Stimulated activated naive CD8-positive, alpha-beta T cell treated with anti-CD3 and anti-CD28 coated beads, Interleukin-15, amount 100 ng/mL, for 72 hours (primary cell): ENCODE measurements around the gene LYZ.
A peak's percentile ranks its signal among the peaks of the same experiment; 100 is the strongest.

Experiments used
- ATAC-seq: fragments of 150-1000 bp; cut with Tn5 transposase; 2 replicates; pipeline ENCODE4 v1.10.0; 2021; ENCODE audit warnings: mild to moderate bottlenecking, moderate library complexity
- DNase-seq, 2 donors: peaks; one replicate each; pipeline ENCODE4 v3.0.0; 2021 to 2022
- H3K27ac Mint-ChIP-seq, 2 donors: one replicate each; pipeline ENCODE4 v1.8.0; 2022; ENCODE audit warnings: mild to moderate bottlenecking in 2 of 2, mixed read lengths in 2 of 2, moderate library complexity in 2 of 2
- H3K27me3 Mint-ChIP-seq: one replicate; pipeline ENCODE4 v1.8.0; 2022; ENCODE audit warnings: mixed read lengths
- H3K4me1 Mint-ChIP-seq: one replicate; pipeline ENCODE4 v1.8.0; 2022; ENCODE audit warnings: mild to moderate bottlenecking, mixed read lengths
- H3K4me3 Mint-ChIP-seq, 2 donors: one replicate each; pipeline ENCODE4 v1.8.0; 2022; ENCODE audit warnings: mild to moderate bottlenecking in 2 of 2, mixed read lengths in 2 of 2, moderate library complexity in 1 of 2
- H3K9me3 Mint-ChIP-seq, 2 donors: one replicate each; pipeline ENCODE4 v1.8.0; 2022; ENCODE audit warnings: mixed read lengths in 2 of 2

The LYZ gene

DNA sequence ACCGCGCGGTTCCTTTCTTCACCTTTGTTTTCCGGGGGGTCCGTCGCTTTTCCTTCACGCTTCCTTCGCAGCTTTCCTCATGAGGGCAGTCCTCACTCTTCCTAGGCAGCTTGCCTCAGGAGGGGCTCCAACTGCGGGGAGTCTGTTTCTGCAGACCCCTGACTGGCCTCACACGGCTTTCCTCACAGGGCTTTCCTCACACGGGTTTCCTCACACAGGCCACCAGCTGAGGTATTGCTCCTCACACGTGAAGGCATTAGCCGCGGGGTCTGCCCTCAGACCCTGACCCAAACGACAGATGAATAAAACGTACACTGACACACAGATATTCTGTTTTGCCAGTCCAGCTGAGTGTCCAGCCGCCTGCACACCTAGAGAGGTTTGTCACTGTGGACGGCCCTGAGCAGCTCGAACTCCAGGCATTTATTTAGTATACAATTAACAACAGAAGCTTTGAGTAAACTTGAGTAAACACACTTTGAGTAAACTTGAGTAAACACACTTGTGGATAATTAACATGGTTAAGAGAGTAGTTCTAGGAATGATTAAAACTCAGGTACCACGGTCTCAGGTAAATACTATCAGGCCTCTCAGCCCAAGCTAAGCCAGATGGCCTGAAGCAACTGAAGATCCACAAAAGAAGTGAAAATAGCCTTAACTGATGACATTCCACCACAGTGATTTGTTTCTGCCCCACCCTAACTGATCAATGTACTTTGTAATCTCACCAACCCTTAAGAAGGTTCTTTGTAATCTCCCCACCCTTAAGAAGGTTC, 16.1 kb upstream of the LYZ start:
- Mint-ChIP-seq H3K9me3 (no peaks in the 10 kb centered on the region), H3K4me3 (peak overlapping the region; percentile 21 to 81), H3K4me1 (peaks cover 48% of the 10 kb centered on the region), H3K27ac (peak overlapping the region; percentile 72 to 78), H3K27me3 (no peaks in the 10 kb centered on the region)
- DNase-seq: no peak
- no peak for ATAC-seq

DNA sequence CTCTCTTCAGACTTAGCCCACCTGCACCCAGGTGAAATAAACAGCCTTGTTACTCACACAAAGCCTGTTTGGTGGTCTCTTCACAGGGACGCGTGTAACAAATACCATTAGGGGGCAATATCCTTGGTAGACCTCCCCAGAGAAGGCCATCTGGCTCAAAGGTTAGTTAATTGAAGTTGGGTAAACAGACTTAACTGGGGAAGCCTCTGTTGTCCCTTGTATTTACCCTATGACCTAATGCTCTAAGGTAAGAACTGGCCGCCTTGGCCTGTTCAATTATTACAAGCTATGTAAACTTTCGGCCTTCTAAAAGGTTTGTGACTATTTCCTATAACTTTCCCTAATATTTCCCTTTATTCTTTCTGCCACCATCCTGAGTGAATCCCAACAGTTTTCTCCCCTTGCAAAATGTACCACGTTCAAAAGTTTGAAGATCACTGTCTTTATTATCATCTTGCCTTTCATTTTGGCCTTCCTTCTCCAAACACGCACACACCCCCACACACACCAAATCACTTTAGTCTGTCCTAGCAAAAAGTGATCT, 15.3 kb upstream of the LYZ start:
- ATAC-seq (no peak), DNase-seq (no peak)
- H3K4me3 Mint-ChIP-seq: no peak overlapping the region
- H3K27ac Mint-ChIP-seq: peak overlapping the region in 1 of 2 donors; percentile 60
- peaks cover 48% of the 10 kb centered on the region for H3K4me1 Mint-ChIP-seq
- no peaks in the 10 kb centered on the region for H3K27me3 Mint-ChIP-seq
- H3K9me3 Mint-ChIP-seq: no peaks in the 10 kb centered on the region

DNA sequence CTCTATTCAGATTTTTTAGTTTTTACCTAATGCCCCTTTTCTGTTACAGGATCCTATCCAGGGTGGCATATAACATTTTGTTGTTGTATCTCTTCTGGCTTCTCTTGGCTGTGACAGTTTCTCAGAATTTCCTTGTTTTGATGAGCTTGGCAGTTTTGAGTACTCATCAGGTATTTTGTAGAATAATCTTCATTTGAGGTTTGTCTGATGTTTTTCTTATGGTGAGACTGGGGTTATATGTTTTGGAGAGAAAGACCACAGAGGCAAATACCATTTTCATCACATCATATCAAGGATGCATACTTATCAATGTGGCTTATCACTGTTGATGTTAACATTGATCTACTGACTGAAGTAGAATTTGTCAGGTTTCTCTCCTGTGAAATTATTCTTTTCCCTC, 14.0 kb upstream of the LYZ start:
- DNase-seq: no peak
- Mint-ChIP-seq H3K27me3 (no peaks in the 10 kb centered on the region), H3K4me3 (peak overlapping the region in 1 of 2 donors; percentile 20), H3K27ac (peak overlapping the region in 1 of 2 donors; percentile 74), H3K9me3 (no peaks in the 10 kb centered on the region), H3K4me1 (peaks cover 42% of the 10 kb centered on the region)
- no peak for ATAC-seq

DNA sequence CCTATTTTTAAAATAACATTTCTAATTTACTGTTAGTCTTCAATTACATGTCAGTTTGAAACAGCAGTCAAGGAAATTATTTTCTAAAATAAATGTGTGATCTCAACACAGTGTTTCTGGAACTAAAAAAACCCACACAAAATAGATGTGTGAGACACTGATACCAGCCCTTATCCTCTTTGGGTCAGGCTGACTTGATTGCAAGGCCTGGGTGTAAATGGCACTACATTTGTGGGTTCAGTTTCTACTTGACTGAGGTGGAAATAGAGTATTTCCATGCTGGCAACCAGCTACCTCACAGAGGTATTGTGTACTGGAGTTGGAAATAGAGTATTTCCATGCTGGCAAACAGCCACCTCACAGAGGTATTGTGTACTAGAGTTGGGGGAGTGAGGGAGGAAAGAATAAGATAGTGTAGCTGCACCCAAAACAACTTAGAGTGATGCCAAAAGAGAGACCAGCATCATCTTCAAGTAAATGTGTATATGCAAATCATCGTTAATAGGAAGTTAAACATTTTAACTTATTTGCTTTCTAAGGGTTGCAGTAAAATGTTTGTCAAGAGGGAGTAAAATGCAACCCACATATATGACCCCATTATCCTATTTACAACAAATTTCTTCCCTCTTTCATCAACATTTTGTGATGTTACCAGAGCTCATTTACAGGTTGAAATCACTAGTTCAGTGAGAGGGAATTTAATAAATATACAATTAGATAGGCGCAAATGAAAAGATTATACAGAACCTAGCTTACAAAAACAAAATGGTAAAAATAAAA, 10.7 kb upstream of the LYZ start:
- no peaks in the 10 kb centered on the region for H3K27me3 Mint-ChIP-seq
- no peak overlapping the region for H3K4me3 Mint-ChIP-seq
- H3K27ac Mint-ChIP-seq: no peak overlapping the region
- no peak for ATAC-seq
- H3K9me3 Mint-ChIP-seq: no peaks in the 10 kb centered on the region
- DNase-seq: no peak
- H3K4me1 Mint-ChIP-seq: peaks cover 22% of the 10 kb centered on the region

DNA sequence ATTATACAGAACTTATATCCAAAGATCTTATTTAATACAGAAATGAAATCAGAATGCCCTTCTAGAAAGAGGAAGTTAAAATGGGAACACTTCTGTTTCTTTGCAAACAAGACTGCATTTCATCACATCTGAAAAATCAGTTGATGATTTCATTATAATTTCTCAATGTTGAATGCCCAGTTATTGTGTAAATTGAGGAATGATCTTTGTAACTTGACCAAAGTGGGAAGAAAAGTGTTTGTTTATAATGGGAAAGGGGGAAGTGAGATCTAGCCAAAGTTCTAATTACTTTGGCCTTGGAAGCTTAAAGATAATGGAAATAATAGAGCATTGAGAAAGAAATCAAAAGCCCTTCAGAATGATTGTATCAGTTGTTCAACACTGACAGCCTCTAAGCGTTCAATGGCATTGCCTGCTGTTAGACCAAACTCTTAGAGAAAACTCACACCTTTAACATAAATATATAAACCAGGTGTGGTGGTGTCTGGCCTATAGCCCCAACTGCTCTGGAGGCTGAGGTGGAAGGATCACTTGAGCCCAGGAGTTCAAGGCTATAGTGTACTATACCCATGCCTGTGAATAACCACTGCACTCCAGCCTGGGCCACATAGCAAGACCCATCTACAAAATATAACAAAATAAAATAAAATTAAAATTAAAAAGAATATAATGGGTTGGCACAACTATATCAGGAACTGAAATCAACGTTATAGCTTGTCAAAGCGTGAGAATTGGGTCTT, 9.9 kb upstream of the LYZ start:
- H3K4me1 Mint-ChIP-seq: peaks cover 14% of the 10 kb centered on the region
- H3K9me3 Mint-ChIP-seq: no peaks in the 10 kb centered on the region
- DNase-seq (no peak), ATAC-seq (no peak)
- no peaks in the 10 kb centered on the region for H3K27me3 Mint-ChIP-seq
- no peak overlapping the region for H3K27ac Mint-ChIP-seq
- H3K4me3 Mint-ChIP-seq: no peak overlapping the region

DNA sequence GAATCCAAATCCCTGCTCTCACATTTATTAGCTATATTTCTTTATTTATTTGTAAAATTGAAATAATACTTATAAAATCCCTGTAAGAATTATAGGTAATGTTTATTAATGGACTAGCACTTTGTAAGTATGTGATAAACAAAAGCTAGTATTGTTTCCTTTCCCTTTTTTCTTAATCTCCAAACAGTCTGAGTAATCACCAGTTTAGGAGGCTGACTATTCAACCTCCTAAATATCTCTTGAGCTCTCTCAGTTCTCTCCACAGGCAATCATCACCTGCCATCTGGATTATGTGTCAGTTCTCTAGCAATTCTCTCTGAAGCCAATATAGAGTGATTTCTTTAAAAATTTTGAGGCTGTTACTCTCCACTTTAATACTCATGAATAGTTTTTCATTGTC, 9.2 kb upstream of the LYZ start:
- H3K9me3 Mint-ChIP-seq: no peaks in the 10 kb centered on the region
- H3K27ac Mint-ChIP-seq: no peak overlapping the region
- H3K4me3 Mint-ChIP-seq: no peak overlapping the region
- ATAC-seq: no peak
- no peak for DNase-seq
- peaks cover 10% of the 10 kb centered on the region for H3K4me1 Mint-ChIP-seq
- peaks cover 1% of the 10 kb centered on the region for H3K27me3 Mint-ChIP-seq

DNA sequence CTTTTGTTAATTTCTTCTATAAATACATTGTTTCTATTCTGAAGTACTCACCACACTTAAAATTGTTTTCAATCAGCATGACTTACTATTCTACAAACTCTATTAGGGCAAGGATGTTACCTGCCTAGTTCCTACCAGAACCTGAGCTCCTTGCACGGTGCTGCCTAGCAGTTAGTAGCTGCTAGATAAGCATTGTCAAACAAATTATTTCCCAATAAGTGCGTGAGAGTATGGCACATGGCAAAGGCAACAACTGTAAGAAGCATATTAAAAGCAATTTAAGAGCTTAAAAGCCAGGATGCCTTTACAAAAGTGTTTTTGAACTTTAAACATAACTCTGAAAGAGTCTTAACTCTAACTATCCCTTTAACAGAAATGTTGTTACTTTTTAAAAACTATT, 8.2 kb upstream of the LYZ start:
- no peak for DNase-seq
- Mint-ChIP-seq H3K27me3 (peaks cover 6% of the 10 kb centered on the region), H3K27ac (no peak overlapping the region), H3K4me3 (no peak overlapping the region), H3K9me3 (no peaks in the 10 kb centered on the region), H3K4me1 (no peaks in the 10 kb centered on the region)
- ATAC-seq: no peak

DNA sequence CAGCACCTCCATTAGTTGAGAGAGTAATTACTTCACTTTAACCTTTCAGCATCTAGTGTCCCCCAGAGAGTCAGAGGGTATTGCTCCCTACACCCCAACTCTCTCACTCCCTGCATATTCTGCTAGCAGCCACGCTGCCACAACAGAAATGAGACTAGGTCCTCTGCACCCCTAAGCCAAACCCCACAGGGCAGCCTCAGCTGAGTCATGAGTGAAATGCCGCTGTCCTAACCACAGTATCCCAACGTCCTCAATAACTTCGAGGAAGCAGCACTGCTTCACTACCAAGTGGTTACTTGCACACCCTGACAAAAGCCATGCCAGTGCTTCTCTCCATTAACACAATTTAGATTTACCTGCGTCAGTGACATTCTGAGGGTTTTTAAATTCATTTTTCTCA, 6.9 kb upstream of the LYZ start:
- Mint-ChIP-seq H3K4me3 (no peak overlapping the region), H3K27me3 (peaks cover 6% of the 10 kb centered on the region), H3K27ac (no peak overlapping the region), H3K9me3 (no peaks in the 10 kb centered on the region), H3K4me1 (no peaks in the 10 kb centered on the region)
- no peak for DNase-seq
- ATAC-seq: no peak

DNA sequence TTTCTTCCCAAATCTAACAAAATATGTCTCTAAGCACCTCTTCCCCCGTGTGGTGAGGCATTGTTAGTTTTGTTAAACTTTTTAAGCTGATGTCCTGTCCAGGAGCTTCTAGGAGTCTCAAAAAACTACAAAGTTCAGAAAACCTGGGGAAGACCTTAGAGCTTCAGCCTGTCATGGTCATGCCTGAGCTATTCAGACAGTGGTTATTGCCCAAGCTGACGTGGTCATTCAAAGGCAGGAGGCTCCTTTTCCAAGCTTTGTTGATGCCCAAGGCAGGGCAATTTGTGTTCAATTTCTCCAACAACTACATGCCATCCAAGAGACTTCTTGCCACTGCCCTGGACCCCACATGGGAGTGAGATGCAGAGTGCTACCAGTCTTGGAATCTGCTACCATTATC, 5.8 kb upstream of the LYZ start:
- Mint-ChIP-seq H3K27ac (no peak overlapping the region), H3K4me1 (no peaks in the 10 kb centered on the region)

DNA sequence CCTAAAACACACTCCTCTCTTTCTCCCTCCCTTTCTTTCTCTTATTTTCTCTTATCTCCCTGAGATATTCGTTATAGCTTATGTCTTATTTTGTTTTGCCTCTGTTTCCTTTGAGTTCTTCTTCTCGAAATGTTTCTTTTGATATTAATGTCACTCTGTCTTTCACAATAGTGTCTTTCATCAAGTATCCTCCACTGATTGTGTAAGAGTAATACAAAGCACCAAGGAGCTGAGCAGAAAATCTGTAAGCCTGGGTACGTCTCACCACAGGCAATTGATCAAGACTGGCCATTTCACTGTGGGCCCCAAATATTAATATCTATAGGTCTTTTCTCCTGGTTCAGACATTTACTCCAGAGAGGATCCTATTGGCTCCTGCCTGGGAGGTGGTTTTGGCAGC, 4.8 kb upstream of the LYZ start:
- no peak overlapping the region for H3K4me3 Mint-ChIP-seq
- H3K4me1 Mint-ChIP-seq: no peaks in the 10 kb centered on the region
- DNase-seq: no peak
- peaks cover 6% of the 10 kb centered on the region for H3K27me3 Mint-ChIP-seq
- H3K9me3 Mint-ChIP-seq: no peaks in the 10 kb centered on the region
- H3K27ac Mint-ChIP-seq: no peak overlapping the region
- no peak for ATAC-seq

More for the DNA sequence above, 5.8 kb upstream of the LYZ start:
- peaks cover 6% of the 10 kb centered on the region for H3K27me3 Mint-ChIP-seq
- H3K4me3 Mint-ChIP-seq: no peak overlapping the region
- no peak for ATAC-seq
- no peaks in the 10 kb centered on the region for H3K9me3 Mint-ChIP-seq
- DNase-seq: no peak

DNA sequence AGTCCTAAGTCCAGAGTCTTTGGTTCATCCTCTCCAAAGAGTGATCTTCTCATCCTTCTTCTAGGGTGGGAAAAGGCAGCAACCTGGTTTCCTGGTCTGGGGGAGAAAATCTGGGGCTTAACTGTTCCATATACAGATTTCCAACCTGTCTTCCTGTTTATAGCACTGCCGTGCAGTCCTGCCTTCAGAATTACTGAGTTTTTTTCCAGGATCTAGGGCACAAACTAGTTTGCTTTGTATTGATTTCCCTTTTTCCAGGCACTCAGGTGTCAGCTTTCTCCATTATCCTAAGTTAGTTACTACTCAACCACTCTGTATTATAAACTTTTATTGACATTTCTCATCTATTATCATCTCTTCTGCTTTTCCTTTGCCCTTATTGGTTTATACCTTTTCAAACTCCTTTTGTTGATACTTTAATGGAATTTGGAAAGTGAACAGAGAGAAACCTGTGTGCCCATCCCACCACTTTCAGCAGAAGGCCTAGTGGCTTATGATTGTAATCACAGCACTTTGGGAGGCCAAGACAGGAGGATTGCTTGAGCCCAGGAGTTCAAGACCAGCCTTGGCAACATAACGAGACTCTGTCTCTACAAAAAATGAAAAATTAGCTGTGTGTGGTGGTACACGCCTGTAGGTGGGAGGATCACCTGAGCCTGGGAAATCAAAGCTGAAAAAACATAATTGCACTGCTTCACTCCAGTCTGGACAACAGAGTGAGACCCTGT, 4.1 kb upstream of the LYZ start:
- Mint-ChIP-seq H3K27ac (no peak overlapping the region), H3K4me3 (no peak overlapping the region), H3K9me3 (no peaks in the 10 kb centered on the region), H3K27me3 (peaks cover 6% of the 10 kb centered on the region), H3K4me1 (no peaks in the 10 kb centered on the region)
- no peak for ATAC-seq
- no peak for DNase-seq

DNA sequence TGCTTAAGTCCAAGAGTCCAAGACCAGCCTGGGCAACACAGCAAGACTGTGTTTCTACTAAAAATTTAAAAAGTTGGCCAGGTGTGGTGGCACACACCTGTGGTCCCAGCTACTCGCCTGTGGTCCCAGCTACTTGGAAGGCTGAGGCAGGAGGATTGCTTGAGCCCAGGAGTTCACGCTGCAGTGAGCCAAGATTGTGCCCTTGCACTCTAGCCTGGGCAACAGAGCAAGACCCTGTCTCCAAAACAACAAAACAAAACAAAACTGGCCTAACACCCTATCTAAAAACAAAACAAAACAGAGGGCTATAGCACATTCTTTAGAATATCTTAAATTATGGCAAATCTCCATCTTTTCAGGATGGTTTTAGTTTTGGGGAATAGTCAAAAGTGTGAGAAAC, 3.1 kb upstream of the LYZ start:
- Mint-ChIP-seq H3K4me3 (no peak overlapping the region), H3K27ac (no peak overlapping the region), H3K4me1 (no peaks in the 10 kb centered on the region), H3K27me3 (peaks cover 6% of the 10 kb centered on the region), H3K9me3 (no peaks in the 10 kb centered on the region)
- ATAC-seq: no peak
- no peak for DNase-seq

DNA sequence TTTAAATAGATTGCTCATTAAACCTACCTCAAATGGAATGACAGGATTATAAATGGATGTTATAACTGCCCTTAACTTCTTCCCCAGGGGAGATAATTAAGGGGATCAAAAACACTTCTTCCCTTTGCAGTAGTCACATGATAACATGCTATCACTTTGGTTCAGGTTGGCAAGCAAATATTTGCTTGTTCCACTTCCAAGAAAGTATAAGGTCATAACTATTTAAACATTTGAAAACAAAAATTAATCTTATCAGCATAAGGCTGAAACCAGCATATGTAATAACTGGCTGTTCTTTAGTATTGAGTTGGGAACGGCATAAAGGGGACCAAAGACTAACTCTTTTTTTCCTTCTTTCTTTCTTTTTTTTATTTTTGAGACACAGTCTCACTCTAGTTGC, 2.4 kb upstream of the LYZ start:
- Mint-ChIP-seq H3K4me1 (no peaks in the 10 kb centered on the region), H3K9me3 (no peaks in the 10 kb centered on the region), H3K4me3 (no peak overlapping the region), H3K27ac (no peak overlapping the region), H3K27me3 (peaks cover 6% of the 10 kb centered on the region)
- ATAC-seq (no peak), DNase-seq (no peak)

DNA sequence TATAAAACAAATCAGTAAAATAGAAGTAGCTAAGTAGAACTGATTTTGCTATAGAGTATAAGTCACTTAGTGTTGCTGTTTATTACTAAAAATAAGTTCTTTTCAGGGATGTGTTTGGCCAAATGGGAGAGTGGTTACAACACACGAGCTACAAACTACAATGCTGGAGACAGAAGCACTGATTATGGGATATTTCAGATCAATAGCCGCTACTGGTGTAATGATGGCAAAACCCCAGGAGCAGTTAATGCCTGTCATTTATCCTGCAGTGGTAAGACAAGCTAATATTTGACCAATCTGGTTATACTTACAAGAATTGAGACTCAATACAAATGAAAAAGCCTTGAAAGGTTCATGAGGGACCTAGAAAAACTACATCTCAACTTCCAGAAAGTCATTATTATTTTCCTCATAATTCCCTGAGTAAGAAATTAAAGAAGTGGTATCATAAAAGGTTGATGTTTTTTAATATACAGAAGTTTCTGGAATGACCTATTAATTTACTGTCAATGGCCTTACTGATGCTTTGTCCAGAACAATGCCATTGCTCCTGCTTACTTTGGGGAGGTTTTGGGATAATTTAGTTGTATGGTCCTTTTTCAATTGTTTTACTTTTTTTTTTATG, 1.9 kb downstream of the LYZ start:
- Mint-ChIP-seq H3K9me3 (no peaks in the 10 kb centered on the region), H3K4me1 (no peaks in the 10 kb centered on the region), H3K4me3 (no peak overlapping the region), H3K27ac (no peak overlapping the region), H3K27me3 (no peaks in the 10 kb centered on the region)
- no peak for ATAC-seq
- DNase-seq: no peak

DNA sequence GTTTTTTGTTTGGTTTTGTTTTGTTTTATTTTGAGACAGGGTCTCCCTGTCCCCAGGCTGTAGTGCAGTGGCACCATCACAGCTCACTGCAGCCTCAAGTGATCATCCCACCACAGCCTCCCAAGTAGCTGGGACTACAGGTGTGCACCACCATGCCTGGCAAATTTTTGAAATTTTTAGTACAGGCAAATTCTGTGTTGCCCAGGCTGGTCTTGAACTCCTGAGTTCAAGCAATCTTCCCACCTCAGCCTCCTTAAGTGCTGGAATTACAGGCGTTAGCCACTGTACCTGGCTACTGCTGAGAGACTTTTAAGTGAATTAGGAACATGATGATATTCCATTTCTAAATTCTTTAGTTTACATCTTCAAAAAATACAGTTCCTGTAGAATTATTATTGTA, 2.6 kb downstream of the LYZ start:
- no peak overlapping the region for H3K4me3 Mint-ChIP-seq
- ATAC-seq (no peak), DNase-seq (no peak)
- H3K27ac Mint-ChIP-seq: no peak overlapping the region
- H3K9me3 Mint-ChIP-seq: no peaks in the 10 kb centered on the region
- no peaks in the 10 kb centered on the region for H3K27me3 Mint-ChIP-seq
- H3K4me1 Mint-ChIP-seq: no peaks in the 10 kb centered on the region
